Endodermal cell (in vitro differentiated cells): ENCODE data around the gene FGD3. TPM values are rescaled to one million over a fixed set of nuclear protein-coding genes. Genes with fewer than 3 reads are reported as not detected.

Experiments
- DNase-seq: peaks from one replicate; pipeline ENCODE4 v3.0.0-alpha.2; 2017
- H3K27ac ChIP-seq: 2 replicates; pipeline ENCODE4 v1.5.1; 2013; ENCODE audit warnings: mild to moderate bottlenecking, low read depth, low read length, moderate library complexity
- H3K27me3 ChIP-seq: 2 replicates; pipeline ENCODE4 v1.6.1; 2013; ENCODE audit warnings: mild to moderate bottlenecking, low read length, moderate library complexity; ENCODE audit not compliant: insufficient read depth, control insufficient read depth, poor library complexity, severe bottlenecking
- H3K36me3 ChIP-seq: 2 replicates; pipeline ENCODE4 v1.7.0; 2013; ENCODE audit warnings: mild to moderate bottlenecking, low read length, moderate library complexity; ENCODE audit not compliant: control insufficient read depth, insufficient read depth
- H3K4me1 ChIP-seq: one replicate; pipeline ENCODE4 v1.7.0; 2013; ENCODE audit warnings: low read length; ENCODE audit not compliant: control insufficient read depth, insufficient read depth
- H3K4me3 ChIP-seq: 2 replicates; pipeline ENCODE4 v1.5.1; 2013; ENCODE audit warnings: mild to moderate bottlenecking, low read length, moderate library complexity
- H3K9ac ChIP-seq: 2 replicates; pipeline ENCODE4 v1.6.1; 2013; ENCODE audit warnings: mild to moderate bottlenecking, low read length, moderate library complexity; ENCODE audit not compliant: poor library complexity, severe bottlenecking; ENCODE audit errors: extremely low read depth
- H3K9me3 ChIP-seq: 2 replicates; pipeline ENCODE4 v1.6.1; 2013; ENCODE audit warnings: mild to moderate bottlenecking, low read length, moderate library complexity; ENCODE audit not compliant: control insufficient read depth
- H3K27ac Mint-ChIP-seq: 2 replicates; pipeline ENCODE4 v1.8.0; 2020; ENCODE audit warnings: mixed read lengths
- H3K27me3 Mint-ChIP-seq: 2 replicates; pipeline ENCODE4 v1.8.0; 2021; ENCODE audit warnings: mild to moderate bottlenecking, mixed read lengths; ENCODE audit not compliant: insufficient read depth
- H3K36me3 Mint-ChIP-seq: 2 replicates; pipeline ENCODE4 v1.8.0; 2020; ENCODE audit warnings: low read depth, mixed read lengths
- H3K4me1 Mint-ChIP-seq: 2 replicates; pipeline ENCODE4 v1.8.0; 2020; ENCODE audit warnings: mixed read lengths
- H3K4me3 Mint-ChIP-seq: 2 replicates; pipeline ENCODE4 v1.8.0; 2020; ENCODE audit warnings: mild to moderate bottlenecking, moderate library complexity, mixed read lengths
- H3K9me3 Mint-ChIP-seq: 2 replicates; pipeline ENCODE4 v1.8.0; 2020; ENCODE audit warnings: mild to moderate bottlenecking, mixed read lengths
- WGBS, 2 experiments: methylation state at CpG; one replicate each; pipeline versions ENCODE4 v1.1.5 to v1.1.7; 2013; ENCODE audit warnings: missing lambda C conversion rate in 2 of 2, mixed read lengths in 1 of 2; ENCODE audit not compliant: insufficient coverage in 1 of 2, insufficient read length in 1 of 2; 5-methylcytosine and 5-hydroxymethylcytosine counted together
- total RNA-seq, 2 donors: library from RNA; stranded (reverse); fragmentation: NEBNext Ultra II Directional in 1 of 2; extraction: Animal tissue kit (Norgen Biotek cat#: 25700) in 1 of 2; gene quantifications; 2 replicates in 1 of 2; 3 replicates in 1 of 2; pipeline ENCODE4 v1.2.1, GENCODE V29; 2021
- TF ChIP-seq, protein P1 (sequence below): fragments of 200-600 bp; sonication (generic); conservative IDR thresholded peaks from 2 replicates; pipeline ENCODE4 v1.5.0; 2021; ENCODE audit warnings: antibody characterized with exemption, mild to moderate bottlenecking

FGD3 gene
- total RNA-seq, 2 donors from 2014 or later = 1.4 to 1.9 TPM

DNA sequence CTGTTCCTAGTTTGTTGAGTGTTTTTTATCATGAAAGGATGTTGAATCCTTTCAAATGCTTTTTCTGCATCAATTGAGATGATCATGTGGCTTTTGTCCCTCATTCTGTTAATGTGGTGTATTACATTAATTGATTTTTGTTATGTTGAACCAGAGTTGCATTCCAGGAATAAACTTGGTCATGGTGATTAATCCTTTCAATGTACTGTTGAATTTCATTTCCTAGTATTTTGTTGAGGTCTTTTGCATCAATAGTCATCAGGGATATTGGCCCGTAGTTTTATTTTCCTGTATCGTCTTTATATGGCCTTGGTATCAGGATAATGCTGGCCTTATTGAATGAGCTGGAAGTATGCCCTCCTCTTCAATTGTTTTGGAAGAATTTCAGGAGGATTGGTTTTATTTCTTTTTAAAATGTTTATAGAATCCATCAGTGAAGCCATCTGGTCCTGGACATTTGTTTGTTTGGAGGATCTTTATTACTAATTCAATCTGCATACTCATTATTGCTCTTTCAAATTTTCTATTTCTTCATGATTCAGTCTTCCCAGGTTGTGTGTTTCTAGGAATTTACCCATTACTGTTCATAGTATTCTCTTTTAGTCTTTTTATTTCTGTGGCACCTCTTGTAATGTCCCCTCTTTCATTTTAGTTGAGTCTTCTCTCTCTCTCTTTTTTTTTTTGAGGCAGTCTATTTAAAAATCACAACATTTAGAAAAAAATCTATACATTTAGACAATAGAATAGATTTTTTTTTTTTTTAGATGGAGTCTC lies 32.1 kb downstream of the FGD3 start:
- Mint-ChIP-seq H3K27me3 (no peaks in the 10 kb centered on the region), H3K27ac (no peak overlapping the region), H3K9me3 (peaks cover 51% of the 10 kb centered on the region), H3K4me1 (no peaks in the 10 kb centered on the region), H3K4me3 (no peak overlapping the region), H3K36me3 (no peaks in the 10 kb centered on the region)
- no peaks in the 10 kb centered on the region for H3K27me3 ChIP-seq
- no peak overlapping the region for H3K27ac ChIP-seq
- WGBS, 2 experiments = 100% methylated on average over 1 to 2 of the region's 2 CpGs
- H3K9ac ChIP-seq = no peak overlapping the region
- TF ChIP-seq, protein P1, sequence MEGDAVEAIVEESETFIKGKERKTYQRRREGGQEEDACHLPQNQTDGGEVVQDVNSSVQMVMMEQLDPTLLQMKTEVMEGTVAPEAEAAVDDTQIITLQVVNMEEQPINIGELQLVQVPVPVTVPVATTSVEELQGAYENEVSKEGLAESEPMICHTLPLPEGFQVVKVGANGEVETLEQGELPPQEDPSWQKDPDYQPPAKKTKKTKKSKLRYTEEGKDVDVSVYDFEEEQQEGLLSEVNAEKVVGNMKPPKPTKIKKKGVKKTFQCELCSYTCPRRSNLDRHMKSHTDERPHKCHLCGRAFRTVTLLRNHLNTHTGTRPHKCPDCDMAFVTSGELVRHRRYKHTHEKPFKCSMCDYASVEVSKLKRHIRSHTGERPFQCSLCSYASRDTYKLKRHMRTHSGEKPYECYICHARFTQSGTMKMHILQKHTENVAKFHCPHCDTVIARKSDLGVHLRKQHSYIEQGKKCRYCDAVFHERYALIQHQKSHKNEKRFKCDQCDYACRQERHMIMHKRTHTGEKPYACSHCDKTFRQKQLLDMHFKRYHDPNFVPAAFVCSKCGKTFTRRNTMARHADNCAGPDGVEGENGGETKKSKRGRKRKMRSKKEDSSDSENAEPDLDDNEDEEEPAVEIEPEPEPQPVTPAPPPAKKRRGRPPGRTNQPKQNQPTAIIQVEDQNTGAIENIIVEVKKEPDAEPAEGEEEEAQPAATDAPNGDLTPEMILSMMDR = no peak
- peaks cover 38% of the 10 kb centered on the region for H3K9me3 ChIP-seq
- no peaks in the 10 kb centered on the region for H3K36me3 ChIP-seq
- no peak overlapping the region for H3K4me3 ChIP-seq
- DNase-seq = no peak
- no peaks in the 10 kb centered on the region for H3K4me1 ChIP-seq

DNA sequence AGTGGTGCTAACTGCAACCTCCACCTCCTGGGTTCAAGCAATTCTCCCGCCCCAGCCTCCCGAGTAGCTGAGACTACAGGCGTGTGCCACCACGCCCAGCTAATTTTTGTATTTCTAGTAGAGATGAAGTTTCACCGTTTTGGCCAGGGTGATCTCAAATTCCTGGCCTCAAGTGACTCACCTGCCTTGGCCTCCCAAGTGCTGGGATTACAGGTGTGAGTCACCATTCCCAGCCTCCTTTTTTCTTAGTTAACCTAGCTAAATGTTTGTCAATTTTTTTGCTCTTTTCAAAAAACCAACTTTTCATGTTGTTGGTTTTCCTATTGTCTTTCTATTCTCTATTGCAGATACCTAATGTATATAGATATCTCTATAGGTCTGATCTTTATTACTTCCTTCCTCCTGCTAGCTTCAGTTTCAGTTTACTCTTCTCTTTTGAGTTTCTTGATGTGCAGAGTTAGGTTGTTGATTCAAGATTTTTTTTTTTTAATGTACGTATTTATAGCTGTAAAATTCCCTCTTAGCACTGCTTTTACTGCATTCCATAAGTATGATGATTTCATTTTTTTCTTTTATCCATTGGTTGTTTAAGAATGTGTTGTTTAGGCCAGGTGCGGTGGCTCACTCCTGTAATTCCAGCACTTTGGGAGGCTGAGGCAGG lies 32.9 kb downstream of the FGD3 start:
- no peak for DNase-seq
- WGBS, 2 experiments = 83 to 85% methylated on average over 4 to 6 of the region's 7 CpGs
- Histone ChIP-seq H3K36me3 (no peaks in the 10 kb centered on the region), H3K4me3 (no peak overlapping the region), H3K27me3 (no peaks in the 10 kb centered on the region), H3K9ac (no peak overlapping the region), H3K9me3 (peaks cover 45% of the 10 kb centered on the region), H3K4me1 (no peaks in the 10 kb centered on the region), H3K27ac (no peak overlapping the region)
- TF ChIP-seq, protein P1 = no peak
- Mint-ChIP-seq H3K36me3 (no peaks in the 10 kb centered on the region), H3K4me3 (no peak overlapping the region), H3K9me3 (peaks cover 58% of the 10 kb centered on the region), H3K4me1 (no peaks in the 10 kb centered on the region), H3K27me3 (no peaks in the 10 kb centered on the region), H3K27ac (no peak overlapping the region)

DNA sequence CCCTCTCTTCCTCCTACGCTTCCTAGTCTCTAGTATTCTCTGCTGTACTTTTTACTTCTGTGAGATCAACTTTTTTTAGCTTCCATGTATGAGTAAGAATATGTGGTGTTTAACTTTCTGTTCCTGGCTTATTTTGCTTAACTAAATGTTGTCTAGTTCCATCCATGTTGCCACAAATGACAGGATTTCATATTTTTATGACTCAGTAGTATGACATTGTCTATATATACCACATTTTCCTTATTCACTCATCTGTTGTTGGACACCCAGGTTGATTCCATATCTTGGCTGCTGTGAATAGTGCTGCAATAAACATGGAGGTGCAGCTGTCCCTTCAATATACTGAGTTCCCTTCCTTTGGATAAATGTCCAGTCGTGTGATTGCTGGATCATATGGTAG lies 34.8 kb downstream of the FGD3 start:
- Mint-ChIP-seq H3K4me1 (no peaks in the 10 kb centered on the region), H3K27ac (no peak overlapping the region), H3K9me3 (peaks cover 77% of the 10 kb centered on the region), H3K27me3 (no peaks in the 10 kb centered on the region), H3K36me3 (peaks cover 5% of the 10 kb centered on the region), H3K4me3 (no peak overlapping the region)
- DNase-seq = no peak
- WGBS, 2 experiments = 60 to 87% methylated on average over 1 to 2 of the region's 2 CpGs
- Histone ChIP-seq H3K4me1 (no peaks in the 10 kb centered on the region), H3K4me3 (no peak overlapping the region), H3K27ac (no peak overlapping the region), H3K9me3 (peaks cover 63% of the 10 kb centered on the region), H3K27me3 (no peaks in the 10 kb centered on the region), H3K36me3 (no peaks in the 10 kb centered on the region), H3K9ac (no peak overlapping the region)
- TF ChIP-seq, protein P1 = no peak
